CD14-positive monocyte (primary cell): Measurements from ENCODE around the gene PECR. TPM values are rescaled to one million over a fixed set of nuclear protein-coding genes. Genes with fewer than 3 reads are reported as not detected.

ENCODE experiments used
- DNase-seq, 3 donors: peaks; one replicate each; pipeline ENCODE4 v3.0.0-alpha.2; 2011 to 2022
- H2AFZ ChIP-seq: 2 replicates; pipeline ENCODE4 v1.6.0; 2012; ENCODE audit warnings: mild to moderate bottlenecking, low read depth, low read length, inconsistent platforms; ENCODE audit not compliant: insufficient read depth, poor library complexity, severe bottlenecking
- H3K27ac ChIP-seq, 2 donors: 1 replicate in 1 of 2; 2 replicates in 1 of 2; pipeline ENCODE4 v1.5.1; 2012 to 2013; ENCODE audit warnings: low read length in 2 of 2, control low read depth in 1 of 2, inconsistent platforms in 1 of 2, low read depth in 1 of 2, mild to moderate bottlenecking in 1 of 2
- H3K27me3 ChIP-seq, 2 donors: one replicate each; pipeline versions ENCODE4 v1.6.0 to v1.6.1; 2011 to 2013; ENCODE audit warnings: low read length in 2 of 2; ENCODE audit not compliant: control insufficient read depth in 2 of 2, insufficient read depth in 2 of 2
- H3K36me3 ChIP-seq, 2 donors: replicated peaks in 1 of 2; 1 replicate in 1 of 2; 2 replicates in 1 of 2; pipeline versions ENCODE4 v1.5.1 to v1.6.1; 2012 to 2013; ENCODE audit warnings: low read length in 2 of 2, control low read depth in 1 of 2, inconsistent platforms in 1 of 2, mild to moderate bottlenecking in 1 of 2; ENCODE audit not compliant: insufficient read depth in 2 of 2, control insufficient read depth in 1 of 2
- H3K4me1 ChIP-seq, 2 donors: 1 replicate in 1 of 2; 2 replicates in 1 of 2; pipeline versions ENCODE4 v1.5.1 to v1.6.1; 2012 to 2013; ENCODE audit warnings: low read length in 2 of 2, control low read depth in 1 of 2, inconsistent platforms in 1 of 2, mild to moderate bottlenecking in 1 of 2, moderate library complexity in 1 of 2; ENCODE audit not compliant: insufficient read depth in 2 of 2, control insufficient read depth in 1 of 2
- H3K4me2 ChIP-seq: replicated peaks from 2 replicates; pipeline ENCODE3; 2012; ENCODE audit warnings: low read length, moderate library complexity, mild to moderate bottlenecking; ENCODE audit not compliant: poor library complexity, severe bottlenecking; ENCODE audit errors: extremely low read depth
- H3K4me3 ChIP-seq, 3 experiments: fragments of 200-600 bp in 1 of 3; sonication (generic) in 1 of 3; replicated peaks in 1 of 3; 1 replicate in 2 of 3; 2 replicates in 1 of 3; pipeline ENCODE4 v1.5.1; 2011 to 2013; ENCODE audit warnings: low read length in 3 of 3, mild to moderate bottlenecking in 3 of 3, control low read depth in 2 of 3, low read depth in 2 of 3, inconsistent platforms in 1 of 3, moderate library complexity in 1 of 3
- H3K79me2 ChIP-seq: 2 replicates; pipeline ENCODE4 v1.6.0; 2012; ENCODE audit warnings: mild to moderate bottlenecking, control low read depth, inconsistent platforms, low read length, moderate library complexity; ENCODE audit not compliant: insufficient read depth
- H3K9ac ChIP-seq: 2 replicates; pipeline ENCODE4 v1.6.0; 2017; ENCODE audit warnings: low read length, mild to moderate bottlenecking; ENCODE audit not compliant: insufficient read depth, poor library complexity, severe bottlenecking
- H3K9me3 ChIP-seq, 2 donors: replicated peaks in 1 of 2; 1 replicate in 1 of 2; 2 replicates in 1 of 2; pipeline versions ENCODE4 v1.5.1 to v1.6.1; 2012 to 2013; ENCODE audit warnings: low read length in 2 of 2, control low read depth in 1 of 2; ENCODE audit not compliant: control insufficient read depth in 1 of 2, insufficient read depth in 1 of 2
- H4K20me1 ChIP-seq: 2 replicates; pipeline ENCODE4 v1.6.0; 2012; ENCODE audit warnings: mild to moderate bottlenecking, low read length, control low read depth, moderate library complexity; ENCODE audit not compliant: insufficient read depth
- H3K27ac Mint-ChIP-seq, 7 donors: one replicate each; pipeline ENCODE4 v1.8.0; 2020; ENCODE audit warnings: mild to moderate bottlenecking in 7 of 7, mixed read lengths in 7 of 7, moderate library complexity in 6 of 7, inconsistent platforms in 2 of 7
- H3K27me3 Mint-ChIP-seq, 3 donors: one replicate each; pipeline ENCODE4 v1.8.0; 2021 to 2022; ENCODE audit warnings: low read depth in 3 of 3, mild to moderate bottlenecking in 3 of 3, mixed read lengths in 3 of 3, moderate library complexity in 3 of 3, inconsistent platforms in 1 of 3
- H3K36me3 Mint-ChIP-seq, 2 donors: one replicate each; pipeline ENCODE4 v1.8.0; 2020; ENCODE audit warnings: mixed read lengths in 2 of 2, inconsistent platforms in 1 of 2, mild to moderate bottlenecking in 1 of 2
- H3K4me1 Mint-ChIP-seq: one replicate; pipeline ENCODE4 v1.8.0; 2020; ENCODE audit warnings: mild to moderate bottlenecking, mixed read lengths
- H3K4me3 Mint-ChIP-seq, 2 donors: one replicate each; pipeline ENCODE4 v1.8.0; 2020; ENCODE audit warnings: mild to moderate bottlenecking in 2 of 2, mixed read lengths in 2 of 2, moderate library complexity in 1 of 2
- H3K9me3 Mint-ChIP-seq, 7 donors: one replicate each; pipeline ENCODE4 v1.8.0; 2020 to 2022; ENCODE audit warnings: mixed read lengths in 7 of 7, mild to moderate bottlenecking in 6 of 7, moderate library complexity in 6 of 7, inconsistent platforms in 2 of 7
- WGBS: methylation state at CpG from one replicate; pipeline ENCODE4 v1.1.5; 2013; ENCODE audit warnings: missing lambda C conversion rate; ENCODE audit not compliant: insufficient coverage; 5-methylcytosine and 5-hydroxymethylcytosine counted together
- intact Hi-C, 2 donors: fragments of 100-400 bp; cut with micrococcal nuclease; formaldehyde crosslinking; loops; one replicate each; pipeline versions ENCODE4 v1.15.0 to v1.15.1; 2023
- polyA plus RNA-seq, 3 donors: library from polyadenylated mRNA; depleted of rRNA in 1 of 3; unstranded in 2 of 3; stranded (reverse) in 1 of 3; fragments of 300-500 nt in 2 of 3; fragments of >200 nt in 1 of 3; fragmentation: Illumina TruSeq in 2 of 3; gene quantifications; 1 replicate in 2 of 3; 2 replicates in 1 of 3; pipeline ENCODE4 v1.2.3, GENCODE V29; 2012 to 2021
- TF ChIP-seq, protein P1 (sequence below): fragments of 200-600 bp; IDR thresholded peaks from one replicate; pipeline ENCODE4 v1.8.0; 2022; ENCODE audit warnings: antibody characterized with exemption, mild to moderate bottlenecking

The PECR gene
- polyA plus RNA-seq, 3 donors, result 7.4 to 16.9 (median 12.3) TPM

DNA sequence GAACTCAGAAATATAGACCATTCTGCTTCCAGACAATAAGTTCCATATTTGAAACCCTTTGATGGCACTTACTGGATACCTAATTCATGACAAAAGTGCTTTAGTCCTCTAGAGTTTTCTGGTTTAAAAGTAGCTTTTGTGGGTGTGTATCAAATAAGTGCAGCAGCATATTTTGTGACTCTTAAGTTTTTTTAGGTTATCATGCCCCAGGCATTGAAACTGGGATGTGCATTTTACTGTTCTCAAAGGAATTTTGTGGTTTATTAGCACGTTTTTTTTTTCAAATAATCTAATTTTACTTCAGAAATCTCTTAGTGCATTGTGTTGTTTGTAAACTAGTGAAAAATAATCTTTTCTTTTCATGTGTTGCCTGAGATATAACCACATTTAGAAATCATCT, 29.0 kb upstream of the PECR start:
- H3K79me2 ChIP-seq, result peaks cover 61% of the 10 kb centered on the region
- H3K4me1 Mint-ChIP-seq, result peaks cover 39% of the 10 kb centered on the region

DNA sequence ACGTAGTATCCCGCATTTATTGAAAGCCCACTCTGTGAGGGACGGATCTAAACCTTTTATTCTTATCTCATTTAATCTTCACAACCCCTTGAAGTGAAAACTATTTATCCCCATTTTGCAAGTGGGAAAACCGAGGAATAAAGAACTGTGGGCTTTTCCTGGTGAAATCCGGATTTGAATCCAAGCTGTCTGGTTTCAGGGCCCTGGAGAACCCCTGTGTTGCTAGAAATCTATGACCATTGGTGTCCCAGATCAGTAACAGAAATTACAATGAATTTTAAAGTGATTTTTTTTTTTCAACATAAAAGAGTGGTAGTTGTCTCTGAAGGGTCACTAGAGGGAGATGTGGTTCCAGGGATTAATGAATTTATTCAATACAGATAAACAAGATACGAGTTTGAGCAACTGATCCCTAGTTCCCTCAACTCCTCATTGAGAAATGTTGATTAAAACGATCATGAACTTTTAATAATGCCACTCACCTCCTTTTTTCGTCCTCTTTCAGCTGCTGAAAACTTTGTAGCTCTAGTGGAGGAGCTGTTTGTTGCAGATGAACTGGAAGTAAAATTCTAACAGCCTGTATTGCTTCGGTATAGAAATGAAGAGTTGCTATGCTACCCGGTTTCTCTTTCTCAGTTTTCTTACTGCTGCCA, 28.5 kb upstream of the PECR start:
- H2AFZ ChIP-seq, result peak overlapping the region; percentile 84
- peak overlapping the region; percentile 86 for H3K4me2 ChIP-seq
- peak overlapping the region in 1 of 2 donors; percentile 92 for H3K27ac ChIP-seq
- peak overlapping the region; percentile 92 for H3K9ac ChIP-seq
- Mint-ChIP-seq H3K4me1 (peaks cover 35% of the 10 kb centered on the region), H3K9me3 (peaks cover 0 to 4% (median 0%) of the 10 kb centered on the region in 7 donors), H3K4me3 (peak overlapping the region; percentile 99 to 100), H3K36me3 (peaks cover 31 to 34% of the 10 kb centered on the region in 2 donors), H3K27me3 (peaks cover 0 to 4% (median 2%) of the 10 kb centered on the region in 3 donors), H3K27ac (peak overlapping the region; percentile 98 to 100 (median 99))
- peak; percentile 2 to 32 (median 13) for DNase-seq
- peak overlapping the region; percentile 85 to 96 (median 96) for H3K4me3 ChIP-seq
- TF ChIP-seq, protein P1, sequence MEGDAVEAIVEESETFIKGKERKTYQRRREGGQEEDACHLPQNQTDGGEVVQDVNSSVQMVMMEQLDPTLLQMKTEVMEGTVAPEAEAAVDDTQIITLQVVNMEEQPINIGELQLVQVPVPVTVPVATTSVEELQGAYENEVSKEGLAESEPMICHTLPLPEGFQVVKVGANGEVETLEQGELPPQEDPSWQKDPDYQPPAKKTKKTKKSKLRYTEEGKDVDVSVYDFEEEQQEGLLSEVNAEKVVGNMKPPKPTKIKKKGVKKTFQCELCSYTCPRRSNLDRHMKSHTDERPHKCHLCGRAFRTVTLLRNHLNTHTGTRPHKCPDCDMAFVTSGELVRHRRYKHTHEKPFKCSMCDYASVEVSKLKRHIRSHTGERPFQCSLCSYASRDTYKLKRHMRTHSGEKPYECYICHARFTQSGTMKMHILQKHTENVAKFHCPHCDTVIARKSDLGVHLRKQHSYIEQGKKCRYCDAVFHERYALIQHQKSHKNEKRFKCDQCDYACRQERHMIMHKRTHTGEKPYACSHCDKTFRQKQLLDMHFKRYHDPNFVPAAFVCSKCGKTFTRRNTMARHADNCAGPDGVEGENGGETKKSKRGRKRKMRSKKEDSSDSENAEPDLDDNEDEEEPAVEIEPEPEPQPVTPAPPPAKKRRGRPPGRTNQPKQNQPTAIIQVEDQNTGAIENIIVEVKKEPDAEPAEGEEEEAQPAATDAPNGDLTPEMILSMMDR, result peak; percentile 66
- peaks cover 24 to 35% of the 10 kb centered on the region in 2 donors for H3K4me1 ChIP-seq
- 0% methylated on average over 2 of the region's 10 CpGs for WGBS
- no peaks in the 10 kb centered on the region for H3K27me3 ChIP-seq
- peaks cover 30 to 36% of the 10 kb centered on the region in 2 donors for H3K36me3 ChIP-seq
- intact Hi-C loops, result loop anchor here in 1 of 2 donors (10.0 kb wide), 1 partner anchor 305 kb away; the partner anchor contains the start of gene SMARCAL1
- H4K20me1 ChIP-seq, result peaks cover 36% of the 10 kb centered on the region
- H3K9me3 ChIP-seq, result no peaks in the 10 kb centered on the region
- peaks cover 55% of the 10 kb centered on the region for H3K79me2 ChIP-seq

More for the DNA sequence above, 29.0 kb upstream of the PECR start:
- Mint-ChIP-seq H3K36me3 (peaks cover 31 to 34% of the 10 kb centered on the region in 2 donors), H3K27ac (peak overlapping the region in 3 of 7 donors; percentile 98 to 100 (median 99)), H3K9me3 (peaks cover 0 to 4% (median 0%) of the 10 kb centered on the region in 7 donors), H3K4me3 (peak overlapping the region in 1 of 2 donors; percentile 100), H3K27me3 (peaks cover 0 to 2% (median 2%) of the 10 kb centered on the region in 3 donors)
- peaks cover 36% of the 10 kb centered on the region for H4K20me1 ChIP-seq
- H3K9me3 ChIP-seq, result no peaks in the 10 kb centered on the region
- H3K4me2 ChIP-seq, result peak overlapping the region; percentile 86
- TF ChIP-seq, protein P1, result no peak
- H3K4me3 ChIP-seq, result peak overlapping the region in 2 of 3 experiments; percentile 85 to 96
- H2AFZ ChIP-seq, result peak overlapping the region; percentile 84
- no peak overlapping the region for H3K9ac ChIP-seq
- peaks cover 30 to 36% of the 10 kb centered on the region in 2 donors for H3K36me3 ChIP-seq
- H3K27me3 ChIP-seq, result no peaks in the 10 kb centered on the region
- DNase-seq, result no peak
- WGBS, result no CpG with 5 or more reads among the region's 1 CpG
- intact Hi-C loops, result loop anchor here in 1 of 2 donors (10.0 kb wide), 1 partner anchor 304 kb away; the partner anchor contains the start of gene SMARCAL1
- H3K27ac ChIP-seq, result peak overlapping the region in 1 of 2 donors; percentile 92
- peaks cover 28 to 41% of the 10 kb centered on the region in 2 donors for H3K4me1 ChIP-seq
